ENCODE data around the gene IQCK.

The IQCK gene

DNA sequence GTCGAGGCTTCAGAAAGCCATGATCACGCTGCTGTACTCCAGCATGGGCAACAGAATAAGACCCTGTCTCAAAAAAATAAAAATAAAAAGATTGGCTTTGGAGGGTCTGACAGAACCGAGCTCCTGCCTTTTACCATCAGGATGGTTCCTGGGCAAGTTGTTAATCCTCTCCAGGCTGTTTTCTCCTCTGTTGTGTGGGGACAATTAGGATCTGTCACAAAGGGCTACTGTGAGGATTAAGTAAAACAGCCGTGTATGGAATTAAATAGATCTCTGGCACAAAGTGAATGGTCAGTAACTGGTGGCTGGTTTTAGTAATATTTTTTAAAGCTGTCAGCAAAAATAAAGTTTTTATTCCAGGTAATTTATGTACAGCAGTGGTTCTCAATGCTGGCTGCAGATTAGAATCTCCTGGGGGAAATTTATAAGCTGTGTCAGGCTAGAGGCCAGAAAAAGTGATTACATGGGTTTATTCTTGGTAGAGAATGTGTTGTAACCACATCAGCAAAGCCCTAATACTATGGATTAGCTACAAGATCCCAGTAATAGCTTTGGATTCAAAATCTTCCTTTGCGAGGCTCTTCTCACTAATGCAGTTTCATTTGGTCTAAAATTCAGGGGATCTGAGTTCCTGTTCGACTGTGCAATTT, 119.4 kb downstream of the IQCK start:
- H3K27ac ChIP-seq (ENCODE audit: low read depth, low read length), result no peak overlapping the region
- no peaks in the 10 kb centered on the region for H3F3A ChIP-seq (ENCODE audit: insufficient read depth)
- H3K9me3 ChIP-seq (ENCODE audit: insufficient read depth, low read length), result no peaks in the 10 kb centered on the region
- H3K79me2 ChIP-seq (ENCODE audit: insufficient read depth, low read length), result no peaks in the 10 kb centered on the region
- no peak overlapping the region for H3K4me2 ChIP-seq (ENCODE audit: low read depth, low read length, poor library complexity, severe bottlenecking)
- H3K27me3 ChIP-seq (ENCODE audit: low read length), result no peaks in the 10 kb centered on the region
- no peaks in the 10 kb centered on the region for H3K9me2 ChIP-seq (replicated peaks; ENCODE audit: insufficient read depth, low read length)
- H3K9ac ChIP-seq (ENCODE audit: low read length), result no peak overlapping the region
- no peaks in the 10 kb centered on the region for H4K20me1 ChIP-seq (ENCODE audit: low read depth, low read length)
- H3K36me3 ChIP-seq (ENCODE audit: low read length), result no peaks in the 10 kb centered on the region
- H2AFZ ChIP-seq (ENCODE audit: low read depth, low read length, severe bottlenecking), result no peak overlapping the region
- H3K4me3 ChIP-seq (ENCODE audit: insufficient read depth, low read length, poor library complexity, severe bottlenecking), result no peak overlapping the region
- TF ChIP-seq CTCF (IDR thresholded peaks at IDR 0.05; ENCODE audit: insufficient read depth, low read length, poor library complexity, severe bottlenecking), result no peak
- TF ChIP-seq EZH2phosphoT487 (conservative IDR thresholded peaks at IDR 0.05; ENCODE audit: low read length), result no peak

- Histone ChIP-seq H3K36me3 (ENCODE audit: low read length) (no peaks in the 10 kb centered on the region), H2AFZ (ENCODE audit: low read depth, low read length, severe bottlenecking) (no peak overlapping the region), H3K79me2 (ENCODE audit: insufficient read depth, low read length) (no peaks in the 10 kb centered on the region), H3K27ac (ENCODE audit: low read depth, low read length) (no peak overlapping the region), H3K9ac (ENCODE audit: low read length) (no peak overlapping the region), H3K27me3 (ENCODE audit: low read length) (no peaks in the 10 kb centered on the region), H3F3A (ENCODE audit: insufficient read depth) (no peaks in the 10 kb centered on the region), H3K9me2 (replicated peaks; ENCODE audit: insufficient read depth, low read length) (no peaks in the 10 kb centered on the region), H3K9me3 (ENCODE audit: insufficient read depth, low read length) (no peaks in the 10 kb centered on the region), H3K4me2 (ENCODE audit: low read depth, low read length, poor library complexity, severe bottlenecking) (no peak overlapping the region), H3K4me3 (ENCODE audit: insufficient read depth, low read length, poor library complexity, severe bottlenecking) (no peak overlapping the region), H4K20me1 (ENCODE audit: low read depth, low read length) (no peaks in the 10 kb centered on the region)
- TF ChIP-seq EZH2phosphoT487 (conservative IDR thresholded peaks at IDR 0.05; ENCODE audit: low read length) (no peak), CTCF (IDR thresholded peaks at IDR 0.05; ENCODE audit: insufficient read depth, low read length, poor library complexity, severe bottlenecking) (no peak)
Measured at GRCh38 chr16:19837984-19838707, 120.1 kb downstream of the IQCK start.

DNA sequence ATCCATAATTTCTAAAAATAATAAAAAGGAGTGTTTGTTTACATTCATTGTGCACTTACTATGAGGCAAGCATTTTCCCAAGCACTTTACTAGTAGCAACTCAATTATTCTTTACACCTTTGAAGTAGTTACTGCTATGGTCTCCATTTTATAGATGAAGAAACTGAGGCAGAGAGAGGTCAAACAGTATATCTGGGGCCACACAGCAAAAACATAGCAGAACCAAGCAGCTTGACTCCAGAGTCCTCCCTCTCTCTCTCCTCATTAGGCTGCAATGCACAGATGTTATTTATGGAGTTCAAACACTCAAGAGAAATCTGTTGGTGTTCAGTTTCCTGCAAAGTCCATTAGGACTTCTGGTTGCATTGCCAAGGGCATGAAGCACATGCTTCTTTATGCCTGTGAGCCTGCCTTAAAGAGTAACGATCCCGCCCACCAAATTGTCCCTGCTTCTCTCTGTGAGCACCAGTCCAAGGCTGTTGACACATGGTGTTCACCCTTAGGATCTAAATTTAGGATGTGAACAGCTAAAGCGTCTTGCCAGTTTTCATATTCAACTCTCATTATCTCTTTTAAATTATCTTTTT, 122.5 kb downstream of the IQCK start:
- Histone ChIP-seq H3K9me2 (replicated peaks; ENCODE audit: insufficient read depth, low read length) (no peaks in the 10 kb centered on the region), H3F3A (ENCODE audit: insufficient read depth) (no peaks in the 10 kb centered on the region), H3K4me3 (ENCODE audit: insufficient read depth, low read length, poor library complexity, severe bottlenecking) (no peak overlapping the region), H4K20me1 (ENCODE audit: low read depth, low read length) (no peaks in the 10 kb centered on the region), H3K27me3 (ENCODE audit: low read length) (no peaks in the 10 kb centered on the region), H3K79me2 (ENCODE audit: insufficient read depth, low read length) (no peaks in the 10 kb centered on the region), H3K9me3 (ENCODE audit: insufficient read depth, low read length) (no peaks in the 10 kb centered on the region), H3K36me3 (ENCODE audit: low read length) (no peaks in the 10 kb centered on the region), H3K4me2 (ENCODE audit: low read depth, low read length, poor library complexity, severe bottlenecking) (no peak overlapping the region), H3K27ac (ENCODE audit: low read depth, low read length) (no peak overlapping the region), H2AFZ (ENCODE audit: low read depth, low read length, severe bottlenecking) (no peak overlapping the region), H3K9ac (ENCODE audit: low read length) (no peak overlapping the region)
- TF ChIP-seq EZH2phosphoT487 (conservative IDR thresholded peaks at IDR 0.05; ENCODE audit: low read length) (no peak), CTCF (IDR thresholded peaks at IDR 0.05; ENCODE audit: insufficient read depth, low read length, poor library complexity, severe bottlenecking) (no peak)

Data from SU-DHL-6 (cell line).